GM18507 (cell line): ENCODE measurements around the gene ALK.

Experiments used
- DNase-seq: peaks from one replicate; pipeline ENCODE4 v3.0.0; 2011; ENCODE audit warnings: low read depth; ENCODE audit not compliant: insufficient read length; ENCODE audit errors: extremely low spot score
- FAIRE-seq: peaks from 2 replicates; lab custom pipeline; 2011; peaks lifted over from hg19 to GRCh38; lab: Jason Lieb, UNC

ALK gene

GRCh38 chr2:29420464-29420863, 500.9 kb downstream of the ALK start:
- FAIRE-seq: no peak
- no peak for DNase-seq

- FAIRE-seq (no peak), DNase-seq (no peak)
These were observed 503.8 kb downstream of the ALK start for GRCh38 chr2:29417630-29418029.

- FAIRE-seq: no peak
- DNase-seq: no peak
These were observed 509.0 kb downstream of the ALK start for GRCh38 chr2:29412197-29412925.

DNA sequence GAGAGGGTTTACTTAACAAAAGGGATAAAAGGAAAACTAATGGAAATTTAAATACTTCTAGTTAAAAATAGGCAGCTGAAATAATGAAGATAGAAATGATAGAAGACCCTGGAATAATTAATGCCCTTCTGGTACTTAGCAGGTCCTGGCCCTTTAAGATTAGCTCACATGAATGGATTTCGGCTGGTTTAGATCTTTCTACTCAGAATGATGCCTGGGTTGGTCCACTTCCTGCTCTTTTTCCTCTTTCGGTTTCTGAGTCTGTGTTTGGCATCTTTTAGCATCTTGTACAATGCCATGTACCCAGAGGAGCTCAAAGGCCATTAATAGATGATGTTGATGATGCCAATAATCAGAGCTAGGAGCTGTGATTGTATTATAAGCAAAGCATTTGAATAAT, 515.7 kb downstream of the ALK start:
- DNase-seq (no peak), FAIRE-seq (no peak)

DNA sequence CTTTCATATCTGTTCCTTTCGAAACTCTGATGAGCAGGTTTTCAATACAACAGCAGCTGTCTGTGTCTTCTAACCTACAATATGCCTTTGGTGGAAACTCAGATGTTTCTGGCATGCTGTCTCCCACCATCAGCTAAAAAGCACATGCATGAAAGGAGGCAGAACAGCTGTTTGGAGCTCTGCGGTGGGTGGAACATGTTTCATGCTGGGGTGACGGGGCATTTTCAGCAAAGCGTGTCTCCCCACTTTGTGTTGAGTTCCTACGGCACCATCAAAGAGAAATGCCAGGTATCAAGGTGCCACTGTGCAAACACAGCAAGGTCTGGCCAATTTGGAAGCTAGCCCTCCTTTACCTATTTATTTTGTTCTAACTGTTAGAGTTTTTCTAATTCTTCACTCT, 516.1 kb downstream of the ALK start:
- no peak for FAIRE-seq
- DNase-seq: no peak

GRCh38 chr2:29401994-29402393, 519.4 kb downstream of the ALK start:
- FAIRE-seq (no peak), DNase-seq (no peak)

DNA sequence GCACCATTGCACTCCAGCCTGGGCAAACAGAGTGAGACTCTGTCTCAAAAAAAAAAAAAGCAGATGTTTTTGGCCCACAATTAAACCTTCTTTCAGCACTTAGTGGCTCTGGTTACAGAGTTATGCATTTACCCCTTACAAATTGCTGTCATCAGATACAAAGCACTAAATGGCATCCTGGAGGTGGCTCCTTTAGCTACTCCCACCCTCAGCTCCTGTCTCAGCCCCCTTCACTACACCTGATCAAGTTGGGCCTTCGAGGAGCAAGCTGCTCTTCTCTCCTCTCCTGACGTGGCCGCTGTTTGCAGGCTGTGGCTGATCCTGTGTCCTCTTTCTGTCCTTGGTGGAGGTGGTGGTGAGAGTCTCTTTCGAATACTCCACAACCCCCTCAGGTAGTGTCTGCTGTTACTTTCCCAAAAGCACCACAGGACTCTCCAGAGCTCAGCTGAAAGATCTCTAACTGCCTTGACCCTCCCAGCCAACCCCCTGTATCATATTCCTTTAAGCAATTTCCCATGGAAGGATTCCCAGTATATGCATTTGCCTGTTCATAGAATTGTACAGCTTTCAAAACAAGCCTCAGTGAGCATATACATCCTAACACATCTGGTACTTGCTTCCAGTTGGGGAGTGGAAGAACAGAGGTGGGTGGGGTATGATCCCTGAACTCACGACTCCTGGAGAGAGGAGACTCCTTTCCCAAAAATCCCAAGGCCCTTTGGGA, 520.3 kb downstream of the ALK start:
- FAIRE-seq (no peak), DNase-seq (no peak)

DNA sequence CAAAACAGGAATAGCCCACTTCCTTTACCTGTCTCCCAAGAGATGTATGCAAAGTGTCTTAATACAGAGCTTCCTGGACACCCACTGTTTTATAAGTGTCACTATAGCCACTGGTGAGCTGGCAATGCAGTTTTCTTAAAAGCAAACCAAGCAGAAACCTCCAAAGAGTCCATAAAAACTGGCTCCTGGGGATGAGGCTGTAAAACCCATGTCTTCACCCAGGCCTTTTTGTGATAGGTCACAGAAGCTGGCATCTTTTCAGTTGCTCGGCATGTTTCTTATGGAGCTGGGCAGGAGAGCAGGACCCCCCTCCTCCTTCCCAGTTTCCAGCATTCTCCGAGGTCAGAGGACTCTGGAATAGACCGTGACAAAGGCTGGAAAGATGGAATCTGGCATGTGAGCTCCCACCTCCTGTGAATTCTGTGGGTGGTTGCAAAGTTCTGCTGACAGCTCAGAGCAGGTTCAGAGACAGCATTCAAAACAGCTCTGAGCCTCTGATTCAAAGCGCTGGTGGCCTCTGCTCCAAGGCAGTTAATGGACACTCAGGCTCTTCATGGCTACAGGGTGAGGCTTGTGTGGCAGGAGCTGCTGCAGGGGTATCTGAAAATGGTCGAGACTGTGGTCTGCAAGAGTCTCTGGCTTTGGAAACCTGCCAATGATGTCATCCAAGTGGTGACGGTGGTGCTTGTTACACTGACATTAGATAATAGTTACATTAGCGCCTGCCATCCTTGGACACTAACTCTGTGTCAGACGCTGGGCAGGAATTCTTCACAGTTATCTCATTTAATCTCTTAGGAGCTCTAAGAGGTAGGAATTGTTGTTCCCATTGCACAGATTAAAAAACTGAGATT, 522.8 kb downstream of the ALK start:
- FAIRE-seq (no peak), DNase-seq (no peak)

- FAIRE-seq: no peak
- DNase-seq: no peak
These were observed 523.7 kb downstream of the ALK start for GRCh38 chr2:29397713-29398112.

- no peak for DNase-seq
- no peak for FAIRE-seq
These were observed 524.3 kb downstream of the ALK start for GRCh38 chr2:29397039-29397438.

DNA sequence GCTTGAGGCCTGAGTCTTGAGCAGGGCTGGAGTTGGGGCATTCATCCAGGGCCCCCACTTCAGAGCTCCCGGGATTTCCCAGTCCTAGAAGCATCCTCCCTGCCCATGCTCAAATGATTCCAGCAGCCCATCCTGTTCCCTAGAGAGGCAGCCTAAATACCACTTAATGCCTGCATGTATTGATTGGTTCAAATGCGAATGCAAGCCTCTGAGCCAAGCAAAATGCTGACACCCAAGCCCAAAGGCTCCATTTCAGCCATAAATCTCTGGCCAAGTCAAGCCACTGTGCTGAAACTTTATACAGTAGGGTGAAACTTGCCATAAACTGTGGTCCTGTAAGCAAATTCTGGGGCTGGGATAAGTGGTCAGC, 526.4 kb downstream of the ALK start:
- DNase-seq (no peak), FAIRE-seq (no peak)

GRCh38 chr2:29394311-29394980, 526.9 kb downstream of the ALK start:
- DNase-seq (no peak), FAIRE-seq (no peak)

GRCh38 chr2:29393676-29394075, 527.7 kb downstream of the ALK start:
- DNase-seq: no peak
- no peak for FAIRE-seq

DNA sequence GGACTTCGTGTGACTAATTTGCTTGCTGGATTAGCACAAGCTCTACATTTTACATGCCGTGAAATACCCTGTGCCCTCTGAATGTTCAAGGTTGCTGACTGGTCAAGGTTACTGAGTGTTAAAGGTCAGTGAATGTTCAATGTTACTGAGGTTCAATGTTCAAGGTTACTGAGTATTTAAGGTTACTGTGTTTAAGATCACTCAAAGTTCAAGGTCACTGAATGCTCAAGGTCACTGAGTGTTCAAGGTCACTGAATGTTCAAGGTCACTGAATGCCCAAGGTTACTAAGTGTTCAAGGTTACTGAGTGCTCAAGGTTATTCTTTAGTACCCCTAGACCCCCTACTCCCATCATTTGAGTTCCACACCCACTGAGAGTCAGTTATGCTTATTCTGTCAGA, 528.6 kb downstream of the ALK start:
- no peak for FAIRE-seq
- no peak for DNase-seq

- FAIRE-seq: no peak
- DNase-seq: no peak
These were observed 531.2 kb downstream of the ALK start for GRCh38 chr2:29390136-29390535.

GRCh38 chr2:29389686-29390085, 531.7 kb downstream of the ALK start:
- no peak for FAIRE-seq
- DNase-seq: no peak

DNA sequence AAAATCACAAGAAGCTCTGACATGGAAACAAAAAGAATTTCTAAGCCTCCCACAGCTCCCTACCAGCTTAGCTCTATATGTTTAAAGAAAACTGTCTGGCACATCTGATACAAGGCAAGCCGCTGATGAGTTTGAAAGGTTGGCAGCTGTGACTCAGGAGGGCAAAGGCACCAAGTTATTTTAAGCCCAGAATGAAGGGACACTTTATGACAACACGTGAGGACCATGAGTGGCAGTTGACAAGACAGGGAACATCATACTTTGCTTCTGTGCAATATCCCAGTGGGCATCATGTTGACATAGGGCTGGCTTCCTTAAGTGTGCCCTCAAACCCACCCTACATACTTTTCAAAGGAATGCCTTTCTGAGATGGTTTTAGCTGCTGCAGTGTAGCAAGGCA, 533.3 kb downstream of the ALK start:
- DNase-seq (no peak), FAIRE-seq (no peak)

- FAIRE-seq: no peak
- no peak for DNase-seq
These were observed 538.9 kb downstream of the ALK start for GRCh38 chr2:29382486-29382885.

- FAIRE-seq (no peak), DNase-seq (no peak)
These were observed 543.6 kb downstream of the ALK start for GRCh38 chr2:29377788-29378187.

DNA sequence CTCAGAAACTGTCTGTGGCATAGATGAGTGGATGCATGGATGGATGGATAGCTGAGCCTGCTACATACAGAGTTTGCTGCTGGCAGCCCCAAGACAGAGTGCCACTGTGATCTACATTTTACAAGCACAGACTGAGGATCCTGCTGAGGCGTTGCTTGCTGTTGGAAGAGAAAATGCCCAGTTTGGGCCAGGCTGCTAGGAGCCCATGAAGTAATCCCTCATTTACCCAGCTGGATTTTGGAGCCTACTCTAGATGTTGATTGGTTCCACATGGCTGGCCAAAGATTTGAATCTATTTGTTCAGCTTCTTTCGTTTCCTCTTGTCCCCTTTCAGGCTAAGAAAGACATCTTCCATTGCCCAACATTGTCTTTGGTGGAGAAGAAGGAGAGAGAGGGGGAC, 544.8 kb downstream of the ALK start:
- FAIRE-seq (no peak), DNase-seq (no peak)
